ENCODE results near the gene NOS3.
A peak's percentile ranks its signal among the peaks of the same experiment; 100 is the strongest.
"Not testable (repeated sequence)": the region's sequence is repeated elsewhere in the genome, so short reads cannot be mapped to it uniquely, and the experiment has no call there.

The NOS3 gene

GRCh38 chr7:151017370-151017952, 26.6 kb downstream of the NOS3 start:
- no peak for DNase-seq (ENCODE audit: low spot score)

GRCh38 chr7:151017953-151018420, 27.2 kb downstream of the NOS3 start:
- DNase-seq (ENCODE audit: low spot score) = peak; percentile 84

GRCh38 chr7:151018421-151019129, 27.8 kb downstream of the NOS3 start:
- DNase-seq (ENCODE audit: low spot score) = peak; percentile 58

GRCh38 chr7:151019130-151019447, 28.3 kb downstream of the NOS3 start:
- DNase-seq (ENCODE audit: low spot score) = no peak

GRCh38 chr7:151020231-151020630, 29.4 kb downstream of the NOS3 start:
- no peak for DNase-seq (ENCODE audit: low spot score)

GRCh38 chr7:151023232-151023631, 32.4 kb downstream of the NOS3 start:
- no peak for DNase-seq (ENCODE audit: low spot score)

GRCh38 chr7:151024435-151025056, 33.7 kb downstream of the NOS3 start, which contains the start of gene ATG9B:
Gene ATG9B, minus strand, starts transcription at chr7:151024494. Its CDS starts 71 bp downstream, at chr7:151024423.
- DNase-seq (ENCODE audit: low spot score) = no peak

GRCh38 chr7:151025924-151026671, 35.3 kb downstream of the NOS3 start:
- no peak for DNase-seq (ENCODE audit: low spot score)

- DNase-seq (ENCODE audit: low spot score) = not testable (repeated sequence)
Measured at GRCh38 chr7:151026771-151027727, 36.2 kb downstream of the NOS3 start.

- not testable (repeated sequence) for DNase-seq (ENCODE audit: low spot score)
Measured at GRCh38 chr7:151027728-151028130, 36.9 kb downstream of the NOS3 start.

- peak; percentile 98 for DNase-seq (ENCODE audit: low spot score)
Measured at GRCh38 chr7:151028131-151028947, 37.5 kb downstream of the NOS3 start, which contains the start of gene ABCB8. Gene ABCB8, plus strand, starts transcription at chr7:151028450. Its CDS starts 66 bp downstream, at chr7:151028516.

GRCh38 chr7:151028948-151029501, 38.2 kb downstream of the NOS3 start:
- DNase-seq (ENCODE audit: low spot score) = no peak

- DNase-seq (ENCODE audit: low spot score) = no peak
Measured at GRCh38 chr7:151031011-151031410, 40.2 kb downstream of the NOS3 start.

- DNase-seq (ENCODE audit: low spot score) = no peak
Measured at GRCh38 chr7:151032936-151033863, 42.4 kb downstream of the NOS3 start.

GRCh38 chr7:151033864-151034249, 43.0 kb downstream of the NOS3 start:
- DNase-seq (ENCODE audit: low spot score) = no peak

GRCh38 chr7:151034312-151035025, 43.7 kb downstream of the NOS3 start:
- DNase-seq (ENCODE audit: low spot score) = no peak

GRCh38 chr7:151035026-151035717, 44.4 kb downstream of the NOS3 start:
- no peak for DNase-seq (ENCODE audit: low spot score)

GRCh38 chr7:151035902-151036301, 45.1 kb downstream of the NOS3 start:
- DNase-seq (ENCODE audit: low spot score) = no peak

Data from iPS-NIHi11 (cell line).